HG03139 (cell line): ENCODE results near the gene GPX4.
A peak's percentile ranks its signal among the peaks of the same experiment; 100 is the strongest.

Experiments used
- ATAC-seq: cut with Tn5 transposase; IDR thresholded peaks from one replicate; pipeline ENCODE4 v1.9.1; 2021; ENCODE audit not compliant: unreplicated experiment

The GPX4 gene

DNA sequence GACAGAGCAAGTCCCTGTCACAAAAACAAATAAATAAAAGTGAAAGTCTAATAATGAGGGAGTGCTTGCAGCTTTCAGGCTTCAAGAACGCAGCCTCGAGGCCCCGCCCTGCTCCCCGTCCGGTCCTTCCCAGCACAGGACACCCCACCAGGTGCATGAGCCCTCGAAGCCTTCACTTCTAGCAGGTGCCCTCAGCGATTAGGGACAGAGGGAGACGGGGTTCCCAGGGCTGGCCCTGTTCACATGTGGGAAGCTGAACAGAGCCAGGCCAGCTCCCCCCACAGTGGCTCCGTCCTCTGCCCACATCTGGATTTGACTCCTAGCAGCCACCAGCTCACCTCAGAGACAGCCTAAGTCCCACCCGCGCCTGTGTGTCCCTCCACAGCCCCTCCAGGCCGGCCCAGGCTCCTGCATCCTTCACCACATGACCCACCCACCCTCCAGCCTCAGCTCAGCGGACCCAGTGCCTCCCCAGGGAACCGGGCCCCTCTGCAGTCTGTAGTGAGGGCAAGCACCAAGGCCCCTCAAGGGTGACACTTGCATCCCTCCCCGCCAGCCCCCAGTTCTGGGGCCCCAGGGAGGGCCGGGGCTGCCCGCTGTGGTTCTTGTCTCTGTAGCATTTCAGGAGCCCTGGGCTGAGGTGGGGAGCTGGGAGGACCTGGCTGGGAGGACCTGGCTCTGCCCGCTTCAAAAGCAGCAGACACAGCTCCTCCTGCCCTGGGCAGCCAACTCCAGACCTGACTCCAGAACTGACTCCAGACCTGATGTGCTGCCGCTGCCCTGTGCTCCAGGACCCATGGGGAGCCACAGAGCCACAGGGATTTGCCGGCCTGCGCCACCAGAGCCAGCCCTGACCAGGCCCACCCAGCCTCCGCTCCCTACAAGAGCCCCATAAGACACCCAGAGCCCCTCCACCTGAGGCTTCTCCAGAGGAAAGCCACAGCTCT, 27.2 kb downstream of the GPX4 start:
- no peak for ATAC-seq

DNA sequence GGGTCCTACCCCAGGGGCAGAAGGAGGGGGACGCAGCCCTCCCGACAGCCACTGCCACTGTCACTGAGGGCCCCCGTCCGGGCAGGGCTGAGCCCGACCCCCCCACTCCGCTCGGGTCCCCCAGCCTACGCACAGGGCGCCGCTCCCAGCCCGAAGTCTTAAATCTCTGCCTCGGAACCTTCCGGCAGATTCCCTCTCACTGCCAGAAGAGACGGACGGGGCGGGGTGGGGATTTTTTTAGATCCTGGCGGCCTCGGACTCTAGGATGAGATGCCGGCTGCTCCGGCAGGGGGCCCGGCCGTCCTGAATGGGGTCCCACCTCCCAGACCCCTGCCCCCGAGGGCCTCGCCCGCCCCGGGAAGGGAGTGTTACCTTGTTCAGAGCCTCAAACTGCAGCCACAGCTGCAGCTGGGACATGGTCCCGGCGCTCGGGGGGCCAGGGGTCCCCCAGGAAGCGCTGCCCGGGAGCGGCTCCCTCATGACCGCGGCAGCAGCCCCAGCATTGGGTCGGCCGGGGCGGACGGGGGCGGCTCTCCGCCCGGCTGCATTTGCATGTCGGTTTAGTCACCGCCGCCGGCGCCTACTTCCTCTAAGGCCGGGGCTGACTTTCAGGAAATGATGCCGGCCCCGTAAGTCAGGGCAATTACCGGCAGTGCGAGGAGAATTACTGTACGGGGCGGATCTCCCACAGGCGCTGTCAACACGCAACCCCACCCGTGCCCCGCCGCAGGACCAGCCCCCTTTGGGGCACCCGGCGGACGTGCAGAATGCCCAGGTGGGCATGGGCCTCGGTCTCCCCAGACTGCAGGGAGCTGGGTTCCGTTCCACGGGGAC, 28.1 kb downstream of the GPX4 start:
- peak; percentile 40 for ATAC-seq

DNA sequence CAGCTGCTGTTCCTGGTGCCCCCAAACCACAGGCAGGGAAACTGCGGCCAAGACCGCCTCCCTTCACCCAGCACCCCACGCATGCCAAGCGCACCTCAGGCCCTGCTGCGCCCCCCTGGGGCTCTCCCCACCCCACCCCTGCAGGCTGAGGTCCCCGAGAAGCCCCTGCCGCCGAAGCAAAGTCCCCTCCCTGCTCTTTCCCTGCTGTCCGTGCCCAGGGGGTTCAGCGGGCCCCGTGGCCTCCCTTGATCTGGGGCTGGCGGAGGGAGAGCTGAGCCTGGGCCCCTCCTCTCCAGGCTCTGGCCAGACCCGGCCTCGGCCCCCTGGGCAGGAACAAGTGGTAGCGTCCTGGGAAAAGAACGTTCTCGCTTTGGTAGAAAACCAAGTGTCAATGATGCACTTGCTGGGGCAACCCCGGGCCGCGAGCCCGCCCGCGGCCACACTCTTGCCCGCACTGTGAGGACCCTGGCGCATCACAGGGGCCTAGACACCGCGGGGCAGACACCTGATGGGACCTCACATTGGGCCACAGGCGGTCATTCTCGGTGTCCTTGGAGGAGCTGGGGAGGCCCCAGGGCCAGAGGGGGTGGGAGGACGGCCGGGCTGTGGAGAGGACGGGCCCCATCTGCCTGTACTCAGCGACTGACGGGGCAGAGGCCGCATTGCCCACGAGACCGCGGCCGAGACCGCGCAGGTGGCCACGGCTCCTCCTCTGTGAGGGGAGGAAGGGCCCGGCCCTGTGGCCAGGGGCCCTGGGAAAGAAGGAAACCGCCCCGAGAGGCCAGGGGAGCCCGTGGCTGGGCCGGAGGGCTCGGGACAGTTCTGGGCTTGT, 29.0 kb downstream of the GPX4 start:
- ATAC-seq: no peak

DNA sequence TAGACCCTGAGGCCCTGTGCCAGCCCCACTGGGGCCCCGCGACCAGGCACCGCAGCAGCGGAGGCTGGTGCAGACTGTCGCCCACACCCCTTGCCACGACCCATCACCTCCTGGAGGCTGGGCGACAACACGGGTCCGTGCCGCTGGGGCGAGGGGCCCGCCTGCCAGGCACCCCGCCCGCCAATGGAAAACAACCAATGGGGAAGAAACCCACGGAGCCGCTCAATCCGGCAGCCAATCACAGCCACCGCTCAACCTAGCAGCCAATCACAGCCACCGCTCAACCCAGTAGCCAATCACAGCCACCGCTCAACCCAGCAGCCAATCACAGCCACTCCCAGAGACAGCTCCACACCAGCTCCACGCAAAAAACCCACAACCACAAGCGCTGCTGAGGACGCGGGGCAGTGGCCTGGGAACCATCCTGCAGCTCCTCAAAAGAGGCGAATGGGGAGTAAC, 29.7 kb downstream of the GPX4 start:
- ATAC-seq: no peak

DNA sequence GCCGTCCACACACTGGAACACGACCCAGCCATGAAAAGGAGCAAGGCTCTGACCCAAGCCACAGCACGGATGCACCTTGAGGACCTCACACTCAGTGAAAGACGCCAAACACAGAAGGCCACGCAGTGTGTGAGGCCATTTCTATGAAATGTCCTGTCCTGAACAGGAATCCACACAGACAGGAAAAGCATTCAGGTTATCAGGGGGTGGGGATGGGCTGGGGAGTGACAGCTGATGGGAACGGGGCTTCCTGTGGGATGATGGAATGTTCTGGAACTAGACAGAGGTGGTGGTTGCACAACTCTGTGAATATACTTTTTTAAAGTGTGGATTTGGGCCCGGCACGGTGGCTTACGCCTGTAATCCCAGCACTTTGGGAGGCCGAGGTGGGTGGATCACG, 30.6 kb downstream of the GPX4 start:
- no peak for ATAC-seq

DNA sequence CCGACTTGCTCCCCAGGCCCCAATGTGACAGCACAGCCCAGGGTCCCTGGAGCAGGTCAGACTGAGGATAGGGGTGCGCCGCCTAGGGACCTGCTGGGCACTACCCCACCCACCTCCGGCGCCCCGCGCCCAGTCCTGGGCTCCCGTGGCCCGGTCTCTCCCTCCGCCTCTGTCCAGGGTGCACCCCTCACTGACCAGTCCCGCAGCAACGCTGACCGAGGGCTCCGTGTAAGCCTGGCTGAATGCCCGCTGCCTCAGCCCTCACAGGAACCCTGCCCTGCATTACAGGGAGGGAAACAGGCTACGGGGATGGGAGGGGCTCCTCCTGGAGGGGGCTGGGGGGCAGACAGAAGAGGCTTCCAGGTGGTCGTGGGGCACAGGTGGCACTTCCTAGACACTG, 31.7 kb downstream of the GPX4 start:
- no peak for ATAC-seq

DNA sequence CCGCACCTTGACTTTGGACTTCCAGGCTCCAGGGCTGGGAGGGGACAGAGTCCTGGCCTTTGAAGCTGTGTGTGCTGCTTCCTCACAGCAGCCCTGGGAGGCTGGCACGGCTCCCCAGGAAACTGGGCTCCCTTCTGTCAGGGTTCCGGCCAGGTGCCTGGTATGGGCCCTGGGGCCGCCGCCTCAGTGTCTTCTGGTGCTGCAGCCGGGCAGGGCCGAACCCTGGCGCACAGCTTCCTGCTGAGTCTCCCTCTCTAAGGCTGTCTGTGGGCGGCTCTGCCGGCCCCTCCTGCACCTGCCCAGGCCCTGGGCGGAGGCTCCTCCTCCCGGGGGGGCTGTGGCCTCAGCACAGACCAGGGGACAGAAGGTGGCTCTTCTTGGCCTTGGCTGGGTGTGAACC, 32.4 kb downstream of the GPX4 start:
- ATAC-seq: no peak

DNA sequence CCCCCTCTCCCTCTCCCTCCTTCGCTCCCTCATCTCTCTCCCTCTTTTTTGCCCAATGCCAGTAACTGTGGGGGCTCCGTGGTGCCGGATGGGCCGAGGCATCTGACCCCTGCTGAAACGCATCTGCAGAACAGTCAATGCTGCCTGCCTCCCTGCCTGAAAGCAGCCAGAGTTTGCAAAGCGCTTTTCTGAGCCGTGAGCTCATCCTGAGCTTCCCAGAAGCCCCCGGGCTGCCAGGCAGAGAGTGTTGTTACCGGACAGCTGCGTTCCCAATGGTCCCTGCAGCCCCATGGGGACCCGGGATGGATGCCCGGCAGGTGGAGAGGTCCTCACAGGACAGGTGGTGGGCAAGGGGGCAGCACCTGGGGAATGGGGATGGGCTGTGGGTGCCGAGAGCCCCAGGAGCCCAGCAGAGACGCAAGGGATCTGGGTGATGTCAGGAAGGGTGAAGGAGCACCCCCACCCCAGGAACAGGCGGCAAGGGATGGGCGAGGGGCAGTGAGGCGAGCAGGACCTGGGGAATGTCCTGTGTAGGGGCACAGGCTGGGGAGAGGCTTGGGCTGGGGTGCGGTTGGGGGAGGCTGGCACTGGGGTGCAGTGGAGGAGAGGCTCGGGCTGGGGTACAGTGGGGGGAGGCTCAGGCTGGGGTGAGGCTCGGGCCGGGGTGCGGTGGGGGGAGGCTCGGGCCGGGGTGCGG, 33.0 kb downstream of the GPX4 start:
- no peak for ATAC-seq

DNA sequence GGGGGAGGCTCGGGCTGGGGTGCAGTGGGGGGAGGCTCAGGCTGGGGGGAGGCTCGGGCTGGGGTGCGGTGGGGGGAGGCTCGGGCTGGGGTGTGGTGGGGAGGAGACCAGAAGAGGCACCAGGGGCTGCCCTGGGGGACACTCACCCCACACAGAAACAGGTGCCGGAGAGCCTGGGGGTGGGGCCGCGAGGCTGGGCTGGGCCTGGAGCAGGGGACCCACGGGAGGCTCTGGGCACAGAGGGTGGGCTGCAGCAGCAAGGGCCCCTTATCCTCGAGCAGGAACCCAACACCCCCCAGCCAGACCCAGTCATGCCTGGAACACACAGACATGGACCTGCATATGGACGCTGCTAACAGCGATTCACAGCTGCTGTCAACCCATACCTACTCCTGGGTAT, 34.3 kb downstream of the GPX4 start:
- ATAC-seq: no peak

DNA sequence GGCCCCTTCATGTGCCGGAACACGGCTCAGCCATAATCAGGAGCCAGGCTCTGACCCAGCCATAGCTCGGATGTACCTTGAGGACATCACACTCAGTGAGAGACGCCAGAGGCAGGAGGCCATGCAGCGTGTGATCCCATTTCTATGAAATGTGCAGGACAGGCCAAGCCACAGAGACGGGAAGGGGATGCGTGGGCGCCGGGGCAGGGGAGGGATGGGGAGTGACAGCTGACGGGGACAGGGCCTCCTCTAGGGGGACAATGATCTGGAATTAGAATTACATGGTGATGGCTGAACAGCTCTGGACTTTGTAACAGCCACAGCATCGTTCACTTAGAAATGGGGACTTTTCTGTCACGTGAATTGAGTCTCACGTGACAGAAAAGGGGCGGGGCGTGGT, 35.3 kb downstream of the GPX4 start:
- no peak for ATAC-seq

DNA sequence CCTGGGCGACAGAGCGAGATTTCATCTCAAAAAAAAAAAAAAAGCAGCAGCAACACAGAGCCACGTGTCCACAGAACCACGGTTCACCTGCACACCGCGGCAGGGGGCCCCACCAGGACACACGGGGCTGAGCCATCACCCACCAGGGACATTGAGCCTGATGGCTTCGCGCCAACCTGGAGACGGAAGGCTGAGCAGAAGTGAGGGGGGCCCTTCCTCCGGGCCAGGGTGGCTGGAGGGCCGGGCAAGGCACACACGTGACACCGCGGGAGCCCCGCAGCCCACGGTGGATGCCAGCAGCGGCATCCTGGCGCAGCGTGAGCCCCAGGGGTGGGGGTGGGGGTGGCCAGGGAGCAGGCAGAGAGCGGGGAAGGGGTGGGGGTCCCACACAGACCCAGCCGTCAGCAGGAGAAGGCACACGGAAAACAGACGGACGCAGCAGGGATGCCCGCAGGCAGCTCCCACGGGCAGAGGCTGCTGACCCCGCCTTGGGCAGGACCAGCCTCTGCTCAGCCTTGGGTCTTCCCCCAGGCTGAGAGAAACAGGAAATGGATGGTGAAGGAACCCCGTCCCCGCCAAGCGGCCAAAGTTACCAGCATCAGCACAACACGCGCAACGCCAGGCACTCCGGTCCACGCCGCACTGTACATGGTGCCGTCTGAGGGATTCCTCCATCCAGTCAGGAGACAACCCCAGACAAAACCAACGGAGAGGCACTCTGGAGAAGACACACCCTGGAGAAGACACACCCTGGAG, 36.7 kb downstream of the GPX4 start:
- ATAC-seq: no peak

DNA sequence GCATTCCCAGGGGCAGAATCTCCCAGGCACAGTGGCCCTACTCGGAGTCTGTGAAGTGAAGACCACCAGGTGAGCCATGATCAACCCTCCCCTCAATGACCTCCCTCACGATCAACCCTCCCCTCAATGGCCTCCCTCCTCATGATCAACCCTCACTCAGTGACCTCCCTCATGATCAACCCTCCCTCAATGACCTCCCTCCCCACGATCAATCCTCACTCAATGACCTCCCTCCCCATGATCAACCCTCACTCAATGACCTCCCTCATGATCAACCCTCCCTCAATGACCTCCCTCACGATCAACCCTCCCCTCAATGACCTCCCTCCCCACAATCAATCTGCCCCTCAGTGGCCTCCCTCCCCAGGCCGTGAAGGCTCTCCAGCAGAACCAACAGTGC, 38.1 kb downstream of the GPX4 start:
- no peak for ATAC-seq

DNA sequence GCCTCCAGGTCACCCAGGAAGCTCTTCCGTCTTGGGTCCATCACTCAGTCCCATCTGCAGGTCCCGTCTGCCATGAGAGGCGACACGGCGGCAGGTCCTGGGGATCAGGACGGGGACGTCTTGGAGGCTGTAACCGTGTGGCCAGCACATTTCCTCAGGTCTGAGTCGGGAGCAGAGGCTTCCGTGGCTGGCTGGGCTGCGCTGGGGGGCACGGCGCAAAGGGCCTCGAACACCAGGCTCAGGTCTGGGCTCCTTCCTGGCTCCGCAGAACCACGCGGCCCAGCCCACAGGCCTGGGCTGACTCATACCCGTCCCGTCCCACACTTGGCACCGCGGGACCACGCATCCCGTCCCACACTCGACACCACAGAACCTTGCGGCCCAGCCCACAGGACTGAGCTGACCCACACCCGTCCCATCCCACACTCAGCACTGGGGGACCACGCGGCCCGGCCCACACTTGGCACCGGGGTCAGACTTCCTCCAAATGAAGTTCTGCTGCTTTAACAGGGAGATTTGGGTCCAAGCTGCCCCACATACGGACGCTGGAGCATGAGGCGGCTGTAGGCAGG, 40.1 kb downstream of the GPX4 start:
- no peak for ATAC-seq

DNA sequence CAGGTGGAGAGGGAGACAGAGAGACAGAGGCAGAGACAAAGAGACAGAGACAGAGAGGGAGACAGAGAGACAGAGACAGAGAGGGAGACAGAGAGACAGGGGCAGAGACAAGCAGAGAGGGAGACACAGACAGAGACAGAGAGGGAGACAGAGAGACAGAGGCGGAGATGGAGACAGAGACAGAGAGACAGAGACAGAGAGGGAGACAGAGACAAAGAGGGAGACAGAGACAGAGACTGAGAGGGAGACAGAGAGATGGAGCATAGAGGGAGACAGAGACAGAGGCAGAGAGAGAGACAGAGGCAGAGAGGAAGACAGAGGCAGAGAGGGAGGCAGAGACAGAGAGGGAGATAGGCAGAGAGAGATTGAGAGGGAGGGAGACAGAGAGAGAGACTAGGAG, 40.9 kb downstream of the GPX4 start:
- no peak for ATAC-seq

DNA sequence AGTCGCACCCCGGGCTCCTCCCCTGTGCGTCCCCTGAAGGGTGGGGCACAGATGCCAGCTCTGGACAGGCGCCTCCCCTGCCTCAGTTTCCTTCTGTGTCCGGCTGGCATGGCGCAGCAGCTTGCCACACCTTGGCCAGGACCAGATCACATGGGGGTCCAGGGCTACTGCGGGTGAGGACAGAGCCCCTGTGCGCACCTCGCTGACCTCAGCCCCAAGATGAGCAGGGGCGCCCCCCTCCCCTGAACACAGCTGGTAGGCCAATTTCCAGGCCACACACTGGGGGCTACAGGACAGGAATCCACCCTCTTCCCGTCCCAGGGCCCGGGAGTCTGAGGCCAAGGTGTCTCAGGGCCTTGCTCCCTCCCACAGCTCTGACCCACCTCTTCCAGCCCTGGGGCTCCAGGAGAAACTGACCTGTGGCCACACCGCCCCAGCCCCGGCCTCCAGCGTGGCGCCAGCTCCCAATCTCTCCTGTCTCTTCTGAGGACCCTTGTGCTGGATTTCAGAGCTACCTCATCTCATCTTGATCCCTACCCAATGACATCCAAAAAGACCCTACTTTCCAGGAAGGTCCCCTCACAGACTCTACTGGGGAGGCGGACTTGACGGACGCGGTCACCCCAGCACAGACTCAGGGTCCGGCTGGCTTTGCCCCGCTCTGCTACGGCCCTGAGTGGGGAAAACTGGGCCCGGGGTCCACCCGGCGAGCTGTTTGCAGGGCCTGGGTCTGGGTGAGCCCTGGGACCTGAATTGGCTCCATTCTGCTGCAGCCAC, 42.0 kb downstream of the GPX4 start:
- no peak for ATAC-seq

DNA sequence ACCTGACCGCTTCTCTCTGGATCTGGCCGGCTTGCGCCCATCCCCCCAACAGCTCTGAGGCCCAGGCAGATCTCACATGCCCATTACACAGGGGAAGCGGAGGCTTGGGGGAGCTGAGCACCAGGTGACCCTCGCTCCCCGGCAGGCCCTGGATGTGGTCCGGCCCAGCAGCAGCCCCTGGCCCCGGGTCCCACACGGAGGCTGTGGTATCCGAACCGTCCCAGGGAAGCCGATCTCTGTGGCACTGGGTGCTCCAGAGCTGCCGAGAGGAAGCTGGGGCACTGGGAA, 42.6 kb downstream of the GPX4 start:
- no peak for ATAC-seq

DNA sequence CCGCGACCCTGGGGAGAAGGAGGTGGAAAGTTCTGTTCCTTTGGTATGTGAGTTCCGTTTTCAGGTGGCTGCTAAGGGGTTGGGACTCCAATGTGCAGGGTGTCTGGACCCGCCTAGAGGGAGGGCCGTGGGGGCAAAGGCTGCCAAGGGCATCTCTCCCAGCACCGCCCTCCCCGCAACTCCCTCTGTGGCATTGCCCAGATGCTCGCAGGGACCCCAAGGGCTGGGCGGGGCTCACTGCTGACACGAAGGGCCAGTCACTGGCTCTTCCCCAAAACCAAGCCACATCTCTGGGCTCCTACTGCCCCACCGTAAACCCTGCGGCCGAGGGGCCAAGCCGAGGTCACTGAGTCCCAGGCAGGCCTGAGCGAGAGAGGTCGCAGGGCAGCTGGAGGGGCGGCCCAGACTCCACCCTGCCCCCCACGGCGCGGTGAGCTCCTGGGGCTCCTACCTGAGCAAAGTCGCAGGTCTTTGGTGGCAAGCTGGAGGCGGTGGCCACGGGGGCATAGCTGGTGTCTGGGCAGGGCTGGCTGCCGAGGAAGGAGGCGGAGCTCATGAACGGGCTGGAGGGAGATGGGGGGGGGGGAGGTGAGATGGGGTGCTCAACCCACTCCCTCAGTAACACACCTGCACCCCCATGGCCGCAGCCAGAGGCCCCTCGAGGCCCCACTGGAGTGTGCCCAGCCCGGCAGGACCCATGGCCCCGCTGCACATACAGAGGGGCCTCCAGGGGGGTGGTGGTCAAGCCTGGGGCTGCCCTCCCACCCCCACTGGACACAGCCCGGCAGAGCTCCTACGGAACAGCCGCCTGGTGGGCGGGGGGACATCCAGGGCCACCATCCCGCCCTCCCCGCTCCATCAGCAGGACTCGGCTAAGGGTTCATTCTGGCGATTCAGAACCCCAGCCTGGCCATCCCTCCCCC, 43.3 kb downstream of the GPX4 start:
- no peak for ATAC-seq
